Measurements from ENCODE around the gene RBFOX2.
"Not testable (repeated sequence)": the region's sequence is repeated elsewhere in the genome, so short reads cannot be mapped to it uniquely, and the experiment has no call there.

The RBFOX2 gene

GRCh38 chr22:35717572-35717971 lies 311.1 kb downstream of the RBFOX2 start, which contains the start of gene APOL5:
Gene APOL5 (plus strand): TSS chr22:35717872. CDS start chr22:35717872, 0 bp downstream.
- DNase-seq (ENCODE audit: low read depth in 2 of 2, low spot score in 1 of 2) = no peak

GRCh38 chr22:35712672-35713071 lies 316.0 kb downstream of the RBFOX2 start:
- no peak for DNase-seq (ENCODE audit: low read depth in 2 of 2, low spot score in 1 of 2)

GRCh38 chr22:35711336-35711735 lies 317.3 kb downstream of the RBFOX2 start:
- no peak for DNase-seq (ENCODE audit: low read depth in 2 of 2, low spot score in 1 of 2)

DNA sequence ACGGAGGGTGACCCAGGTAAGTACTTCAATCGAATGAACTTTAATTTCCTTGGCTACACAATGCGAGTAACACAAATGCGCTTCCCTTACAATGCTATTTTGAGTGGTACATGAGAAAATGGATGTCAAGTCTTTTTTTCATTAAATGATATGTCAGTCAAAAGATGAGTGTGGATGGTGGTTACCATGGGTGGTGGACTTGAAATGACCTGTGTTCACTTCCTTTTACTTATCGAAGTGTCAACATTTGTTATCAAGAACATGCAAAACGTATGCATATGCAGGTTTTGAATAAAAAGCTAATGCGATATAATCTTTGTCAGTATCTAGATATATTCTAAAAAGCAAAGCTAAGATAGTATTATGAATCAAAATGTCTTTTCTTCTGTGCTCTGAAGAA lies 319.7 kb downstream of the RBFOX2 start:
- DNase-seq (ENCODE audit: low read depth in 2 of 2, low spot score in 1 of 2) = no peak

- no peak for DNase-seq (ENCODE audit: low read depth in 2 of 2, low spot score in 1 of 2)
Measured at GRCh38 chr22:35708453-35708852, 320.2 kb downstream of the RBFOX2 start.

GRCh38 chr22:35705141-35705540 lies 323.5 kb downstream of the RBFOX2 start:
- DNase-seq (ENCODE audit: low read depth in 2 of 2, low spot score in 1 of 2) = no peak

GRCh38 chr22:35703861-35704584 lies 324.6 kb downstream of the RBFOX2 start:
- no peak for DNase-seq (ENCODE audit: low read depth in 2 of 2, low spot score in 1 of 2)

GRCh38 chr22:35699852-35700251 lies 328.8 kb downstream of the RBFOX2 start:
- not testable (repeated sequence) for DNase-seq (ENCODE audit: low read depth in 2 of 2, low spot score in 1 of 2)

DNA sequence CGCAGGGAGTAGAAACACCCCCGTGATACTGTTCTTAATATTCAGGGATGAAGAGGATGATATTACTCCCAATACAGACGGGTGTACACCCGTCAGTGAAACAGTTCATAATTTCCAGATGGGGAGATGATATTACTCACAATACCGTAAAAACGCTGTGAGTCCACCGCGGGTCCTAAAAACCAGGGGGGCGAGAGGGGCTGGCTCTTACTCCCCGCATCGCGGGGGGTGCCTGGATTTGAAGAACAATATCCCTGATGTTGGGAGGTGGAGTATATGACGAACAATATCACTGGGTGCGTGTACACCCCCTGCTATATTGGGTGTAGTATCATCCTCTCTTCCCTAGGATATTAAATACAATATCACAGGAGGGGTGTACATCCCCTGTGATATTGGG lies 331.5 kb downstream of the RBFOX2 start:
- DNase-seq (ENCODE audit: low read depth in 2 of 2, low spot score in 1 of 2) = no peak

DNA sequence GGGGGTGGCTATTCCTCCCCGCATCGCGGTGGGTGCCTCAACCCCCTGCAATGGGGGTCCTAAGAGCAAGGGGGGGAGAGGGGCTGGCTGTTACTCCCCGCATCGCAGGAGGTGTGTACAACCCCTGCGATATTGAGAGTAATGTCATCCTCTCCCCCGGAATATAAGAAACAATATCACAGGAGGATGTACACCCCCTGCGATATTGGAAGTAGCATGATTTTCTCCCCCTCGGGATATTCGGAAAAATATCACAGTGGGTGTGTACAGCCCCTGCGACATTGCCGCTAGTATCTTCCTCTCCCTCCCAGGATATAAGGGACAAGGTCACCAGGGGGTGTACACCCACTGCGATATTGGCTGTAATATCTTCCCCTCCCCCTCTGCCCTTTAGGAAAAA lies 333.4 kb downstream of the RBFOX2 start:
- no peak for DNase-seq (ENCODE audit: low read depth in 2 of 2, low spot score in 1 of 2)

GRCh38 chr22:35690001-35690400 lies 338.6 kb downstream of the RBFOX2 start:
- no peak for DNase-seq (ENCODE audit: low read depth in 2 of 2, low spot score in 1 of 2)

GRCh38 chr22:35688913-35689675 lies 339.5 kb downstream of the RBFOX2 start:
- DNase-seq (ENCODE audit: low read depth in 2 of 2, low spot score in 1 of 2) = no peak

Data from stimulated activated CD8-positive, alpha-beta memory T cell treated with anti-CD3 and anti-CD28 coated beads, Interleukin-4, amount 100 ng/mL, for 1 hour (primary cell).